GM13976 (cell line): ENCODE measurements around the gene RASA3.

Source experiments
- DNase-seq: peaks from one replicate; pipeline ENCODE4 v3.0.0; 2012; ENCODE audit warnings: low spot score
- in situ Hi-C: fragments of 300-500 bp; cut with MboI; formaldehyde crosslinking; loops from one replicate; pipeline ENCODE4 v1.12.0; 2022; ENCODE audit warnings: low sequenced_read_pairs, mixed read lengths, inconsistent platforms; ENCODE audit not compliant: unreplicated experiment
- TF ChIP-seq, protein P1 (sequence below): IDR thresholded peaks from 2 replicates; pipeline ENCODE4 v1.5.1; 2012; ENCODE audit warnings: borderline replicate concordance, mild to moderate bottlenecking; ENCODE audit not compliant: insufficient read depth; ENCODE audit errors: extremely low read depth, missing control alignments, control extremely low read depth

The RASA3 gene

DNA sequence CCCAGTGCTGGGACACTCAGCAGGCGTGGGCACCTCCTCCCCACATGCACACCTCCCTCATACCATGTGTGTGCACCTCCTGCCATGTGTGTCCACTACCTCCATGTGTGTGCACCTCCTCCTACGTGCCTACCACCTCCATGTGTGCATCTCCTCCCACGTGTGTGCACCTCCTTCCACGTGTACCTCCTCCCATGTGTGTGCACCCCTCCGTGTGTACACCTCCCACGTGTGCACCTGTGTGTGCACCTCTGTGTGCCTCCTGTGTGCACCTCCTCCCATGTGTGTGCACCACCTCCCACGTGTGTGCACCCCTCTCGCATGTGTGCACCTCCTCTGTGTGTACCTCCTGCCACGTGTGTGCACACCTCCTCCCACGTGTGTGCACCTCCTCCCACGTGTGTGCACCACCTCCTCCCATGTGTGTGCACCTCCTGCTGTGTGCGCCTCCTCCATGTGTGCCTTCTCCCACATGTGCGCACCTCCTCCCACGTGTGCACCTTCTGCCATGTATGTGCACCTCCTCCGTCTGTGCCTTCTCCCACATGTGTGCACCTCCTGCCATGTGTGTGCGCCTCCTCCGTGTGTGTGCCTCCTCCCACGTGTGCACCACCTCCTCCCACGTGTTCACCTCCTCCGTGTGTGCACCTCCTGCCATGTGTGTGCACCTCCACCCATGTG, 152.5 kb downstream of the RASA3 start:
- TF ChIP-seq, protein P1, sequence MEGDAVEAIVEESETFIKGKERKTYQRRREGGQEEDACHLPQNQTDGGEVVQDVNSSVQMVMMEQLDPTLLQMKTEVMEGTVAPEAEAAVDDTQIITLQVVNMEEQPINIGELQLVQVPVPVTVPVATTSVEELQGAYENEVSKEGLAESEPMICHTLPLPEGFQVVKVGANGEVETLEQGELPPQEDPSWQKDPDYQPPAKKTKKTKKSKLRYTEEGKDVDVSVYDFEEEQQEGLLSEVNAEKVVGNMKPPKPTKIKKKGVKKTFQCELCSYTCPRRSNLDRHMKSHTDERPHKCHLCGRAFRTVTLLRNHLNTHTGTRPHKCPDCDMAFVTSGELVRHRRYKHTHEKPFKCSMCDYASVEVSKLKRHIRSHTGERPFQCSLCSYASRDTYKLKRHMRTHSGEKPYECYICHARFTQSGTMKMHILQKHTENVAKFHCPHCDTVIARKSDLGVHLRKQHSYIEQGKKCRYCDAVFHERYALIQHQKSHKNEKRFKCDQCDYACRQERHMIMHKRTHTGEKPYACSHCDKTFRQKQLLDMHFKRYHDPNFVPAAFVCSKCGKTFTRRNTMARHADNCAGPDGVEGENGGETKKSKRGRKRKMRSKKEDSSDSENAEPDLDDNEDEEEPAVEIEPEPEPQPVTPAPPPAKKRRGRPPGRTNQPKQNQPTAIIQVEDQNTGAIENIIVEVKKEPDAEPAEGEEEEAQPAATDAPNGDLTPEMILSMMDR = no peak
- DNase-seq = no peak
- in situ Hi-C loops = no loop called here

DNA sequence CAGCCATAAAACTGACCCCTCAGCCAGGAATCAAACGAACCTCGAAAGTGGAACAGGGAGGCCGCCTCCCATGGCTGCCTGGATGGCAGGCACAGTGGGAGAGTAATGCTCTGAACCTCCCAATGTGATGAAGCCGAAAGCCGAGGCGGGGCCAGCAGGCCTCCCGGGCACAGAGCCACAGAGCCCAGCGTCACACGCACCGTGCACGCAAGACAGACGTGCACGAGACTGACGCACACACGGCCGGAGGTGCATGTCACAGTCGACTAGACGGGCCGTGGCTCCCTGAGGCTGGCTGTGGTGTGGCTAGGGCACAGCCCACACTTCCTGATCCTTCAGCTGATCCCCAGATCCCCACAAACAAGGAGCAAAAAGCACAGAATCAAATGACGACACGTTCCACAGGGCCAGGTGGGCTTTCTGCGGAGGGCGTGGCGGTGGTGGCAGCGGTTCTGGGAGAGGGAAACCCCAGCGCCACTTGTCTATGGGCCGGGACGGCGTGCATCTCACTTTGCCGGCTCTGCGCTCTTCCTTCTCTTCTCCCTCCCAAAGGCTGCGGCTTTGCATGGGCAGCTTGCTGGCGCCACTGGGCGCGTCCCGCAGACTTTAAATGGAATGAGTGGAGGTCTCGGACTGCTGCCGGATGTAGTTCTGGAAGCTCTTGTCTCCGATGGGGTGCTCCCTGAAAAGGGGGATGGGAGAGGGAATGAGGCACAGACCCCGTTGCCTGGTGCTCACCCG, 153.5 kb downstream of the RASA3 start:
- in situ Hi-C loops = no loop called here
- no peak for DNase-seq
- TF ChIP-seq, protein P1 = no peak

DNA sequence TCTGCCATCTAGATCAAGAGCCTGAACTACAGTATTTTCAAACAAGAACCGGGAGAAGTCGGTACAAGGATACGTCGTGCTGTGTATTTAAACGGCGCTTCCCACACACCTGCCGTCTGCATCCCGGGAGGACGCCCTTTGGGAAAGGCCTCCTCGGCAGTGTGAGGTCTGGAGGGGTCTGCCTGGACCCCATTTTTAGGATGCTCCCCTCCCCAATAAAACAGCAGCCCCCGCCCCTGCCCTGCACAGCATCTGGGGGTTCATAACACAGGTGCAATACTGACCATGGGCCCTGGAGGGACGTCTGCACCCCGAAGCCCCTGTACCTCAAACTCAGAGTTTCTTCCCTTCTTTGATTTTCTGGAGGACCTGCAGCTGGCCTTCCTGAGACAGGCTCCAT, 154.4 kb downstream of the RASA3 start:
- in situ Hi-C loops = no loop called here
- TF ChIP-seq, protein P1 = no peak
- no peak for DNase-seq

DNA sequence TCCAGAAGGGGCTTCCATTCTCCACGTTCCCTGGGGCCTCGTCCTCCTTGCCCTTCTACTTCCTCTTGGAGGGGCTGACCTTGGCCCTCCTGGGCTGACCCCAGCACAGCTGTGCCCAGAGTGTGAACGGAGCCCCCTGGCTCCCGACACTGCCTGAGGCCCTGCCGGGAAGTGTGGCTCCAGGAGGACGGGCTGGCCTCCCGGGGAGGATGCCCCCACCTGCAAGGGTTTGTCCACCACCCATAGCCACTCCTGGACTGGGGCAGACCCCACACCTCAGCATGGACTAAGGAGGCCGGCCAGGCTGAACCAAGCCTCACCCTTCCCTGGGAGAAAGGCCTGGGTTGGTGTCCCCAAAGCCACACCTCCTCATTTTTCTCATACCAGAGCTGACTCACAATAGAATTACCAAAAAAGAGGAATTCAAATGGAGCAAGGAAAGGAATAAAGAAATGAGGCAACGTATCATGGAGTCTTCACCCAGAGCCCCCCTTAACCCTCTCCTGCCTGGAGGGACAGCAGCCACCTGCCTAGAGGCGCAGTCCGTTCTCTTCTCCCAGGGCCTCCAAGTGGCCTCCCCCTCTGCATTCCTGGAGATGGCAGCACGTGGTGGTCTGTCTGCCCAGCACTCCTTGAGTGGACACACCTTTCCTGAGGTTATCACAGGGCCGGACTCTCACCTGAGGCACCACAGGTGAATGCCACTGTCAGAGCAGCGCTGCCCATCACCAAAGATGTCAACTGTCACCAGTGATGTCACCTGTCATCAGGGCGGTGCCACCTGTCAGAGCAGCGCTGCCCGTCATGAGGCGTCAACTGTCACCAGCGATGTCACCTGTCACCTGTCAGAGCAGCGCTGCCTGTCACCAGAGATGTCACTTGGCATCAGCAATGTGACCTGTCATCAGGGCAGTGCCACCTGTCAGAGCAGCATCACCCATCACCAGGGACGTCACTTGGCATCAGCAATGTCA, 155.4 kb downstream of the RASA3 start:
- DNase-seq = no peak
- in situ Hi-C loops = no loop called here
- TF ChIP-seq, protein P1 = no peak

DNA sequence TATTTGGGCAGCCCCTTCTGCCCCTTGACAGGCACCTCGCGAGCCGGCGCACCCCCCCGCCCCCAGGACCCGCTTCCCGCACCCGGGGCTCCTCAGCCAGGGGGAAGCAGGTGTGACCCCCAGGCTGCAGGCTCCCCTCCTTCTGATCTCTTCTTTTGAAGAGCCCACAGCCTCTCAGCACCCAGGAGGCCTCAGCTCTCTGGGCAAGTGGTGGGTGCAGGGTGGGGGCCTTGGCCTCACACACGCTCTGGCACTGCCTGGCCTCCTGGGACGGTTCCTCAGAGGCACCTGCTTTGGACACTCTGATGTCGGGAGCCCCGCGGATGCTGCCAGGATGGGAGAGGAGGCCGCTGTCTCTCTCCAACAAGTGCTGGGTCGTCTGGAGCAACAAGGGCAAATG, 157.0 kb downstream of the RASA3 start:
- DNase-seq = no peak
- in situ Hi-C loops = no loop called here
- TF ChIP-seq, protein P1 = no peak
